H9 (cell line): ENCODE measurements around the gene C16orf89. TPM values are rescaled to one million over a fixed set of nuclear protein-coding genes. Genes with fewer than 3 reads are reported as not detected.

Source experiments
- DNase-seq: peaks from one replicate; pipeline ENCODE4 v3.0.0-alpha.2; 2017
- H2AFZ ChIP-seq: one replicate; pipeline ENCODE4 v1.6.1; 2013; ENCODE audit warnings: mild to moderate bottlenecking, low read length, control low read depth, moderate library complexity
- H2AK5ac ChIP-seq: 2 replicates; pipeline ENCODE4 v1.6.1; 2013; ENCODE audit warnings: low read length, control low read depth, mixed read lengths; ENCODE audit not compliant: insufficient read length
- H2BK120ac ChIP-seq: one replicate; pipeline ENCODE4 v1.6.1; 2013; ENCODE audit warnings: low read depth, mild to moderate bottlenecking, low read length, control low read depth, inconsistent platforms; ENCODE audit not compliant: poor library complexity, severe bottlenecking
- H2BK12ac ChIP-seq: 2 replicates; pipeline ENCODE4 v1.6.1; 2013; ENCODE audit warnings: low read length, control low read depth, mixed read lengths, low read depth; ENCODE audit not compliant: insufficient read length
- H2BK15ac ChIP-seq: 2 replicates; pipeline ENCODE4 v1.6.1; 2013; ENCODE audit warnings: low read depth, low read length, control low read depth
- H2BK20ac ChIP-seq: one replicate; pipeline ENCODE4 v1.6.1; 2013; ENCODE audit warnings: low read depth, mild to moderate bottlenecking, low read length, control low read depth, inconsistent platforms; ENCODE audit not compliant: poor library complexity, severe bottlenecking
- H2BK5ac ChIP-seq: 2 replicates; pipeline ENCODE4 v1.6.1; 2013; ENCODE audit warnings: low read length, control low read depth, mixed read lengths; ENCODE audit not compliant: insufficient read length
- H3K14ac ChIP-seq: 2 replicates; pipeline ENCODE4 v1.6.1; 2013; ENCODE audit warnings: low read length, control low read depth; ENCODE audit not compliant: insufficient read depth
- H3K18ac ChIP-seq: 2 replicates; pipeline ENCODE4 v1.6.1; 2013; ENCODE audit warnings: low read depth, mild to moderate bottlenecking, mixed read lengths, low read length, control low read depth; ENCODE audit not compliant: insufficient read length
- H3K23ac ChIP-seq: 2 replicates; pipeline ENCODE4 v1.6.1; 2013; ENCODE audit warnings: low read length, control low read depth, mixed read lengths, low read depth; ENCODE audit not compliant: insufficient read length
- H3K23me2 ChIP-seq: 2 replicates; pipeline ENCODE4 v1.6.1; 2013; ENCODE audit warnings: low read depth, mild to moderate bottlenecking, mixed read lengths, low read length, control low read depth; ENCODE audit not compliant: insufficient read length, poor library complexity, severe bottlenecking
- H3K27ac ChIP-seq: 2 replicates; pipeline ENCODE4 v1.5.1; 2013; ENCODE audit warnings: low read length, control low read depth, mixed read lengths, low read depth; ENCODE audit not compliant: insufficient read length
- H3K27me3 ChIP-seq: 2 replicates; pipeline ENCODE4 v1.6.1; 2013; ENCODE audit warnings: low read length, control low read depth, inconsistent platforms; ENCODE audit not compliant: insufficient read depth
- H3K4ac ChIP-seq: 2 replicates; pipeline ENCODE4 v1.6.1; 2013; ENCODE audit warnings: low read depth, mild to moderate bottlenecking, control low read depth, inconsistent platforms, low read length, moderate library complexity
- H3K4me1 ChIP-seq: 2 replicates; pipeline ENCODE4 v1.6.1; 2013; ENCODE audit warnings: low read length, control low read depth, inconsistent platforms; ENCODE audit not compliant: insufficient read depth
- H3K4me2 ChIP-seq: 2 replicates; pipeline ENCODE4 v1.6.1; 2013; ENCODE audit warnings: low read length, control low read depth, mixed read lengths; ENCODE audit not compliant: insufficient read length, insufficient read depth
- H3K56ac ChIP-seq: 2 replicates; pipeline ENCODE4 v1.6.1; 2013; ENCODE audit warnings: low read depth, mild to moderate bottlenecking, mixed read lengths, low read length, control low read depth; ENCODE audit not compliant: insufficient read length
- H3K79me1 ChIP-seq: 2 replicates; pipeline ENCODE4 v1.6.1; 2013; ENCODE audit warnings: low read depth, mild to moderate bottlenecking, moderate library complexity, low read length, control low read depth, inconsistent platforms; ENCODE audit not compliant: insufficient read depth, poor library complexity, severe bottlenecking
- H3K79me2 ChIP-seq: 2 replicates; pipeline ENCODE4 v1.6.1; 2013; ENCODE audit warnings: low read length, control low read depth, inconsistent platforms; ENCODE audit not compliant: insufficient read depth
- H3K9ac ChIP-seq: 2 replicates; pipeline ENCODE4 v1.6.1; 2013; ENCODE audit warnings: low read length, control low read depth, mixed read lengths; ENCODE audit not compliant: insufficient read length; ENCODE audit errors: extremely low read depth
- H3K9me3 ChIP-seq: one replicate; pipeline ENCODE4 v1.6.1; 2013; ENCODE audit warnings: low read depth, low read length, inconsistent platforms; ENCODE audit not compliant: control insufficient read depth
- H3T11ph ChIP-seq: one replicate; pipeline ENCODE4 v1.6.1; 2013; ENCODE audit warnings: mild to moderate bottlenecking, low read length, control low read depth, inconsistent platforms
- H4K20me1 ChIP-seq: one replicate; pipeline ENCODE4 v1.6.1; 2013; ENCODE audit not compliant: control insufficient read depth, insufficient read length, insufficient read depth
- H4K5ac ChIP-seq: 2 replicates; pipeline ENCODE4 v1.6.1; 2013; ENCODE audit warnings: low read depth, mild to moderate bottlenecking, mixed read lengths, low read length, control low read depth; ENCODE audit not compliant: insufficient read length
- H4K8ac ChIP-seq: replicated peaks from 2 replicates; pipeline ENCODE4 v1.6.1; 2013; ENCODE audit warnings: low read length, control low read depth, mixed read lengths, low read depth; ENCODE audit not compliant: insufficient read length
- H4K91ac ChIP-seq: 2 replicates; pipeline ENCODE4 v1.6.1; 2013; ENCODE audit warnings: low read depth, mild to moderate bottlenecking, moderate library complexity, mixed read lengths, low read length, control low read depth; ENCODE audit not compliant: insufficient read length
- H3K27ac Mint-ChIP-seq, 3 experiments: 2 replicates in 2 of 3; 3 replicates in 1 of 3; pipeline ENCODE4 v1.8.0; 2020 to 2021; ENCODE audit warnings: mixed read lengths in 3 of 3, mild to moderate bottlenecking in 1 of 3, moderate library complexity in 1 of 3
- H3K27me3 Mint-ChIP-seq: 2 replicates; pipeline ENCODE4 v1.8.0; 2021; ENCODE audit warnings: low read depth, mild to moderate bottlenecking, moderate library complexity, mixed read lengths
- H3K36me3 Mint-ChIP-seq, 3 experiments: 2 replicates in 2 of 3; 3 replicates in 1 of 3; pipeline ENCODE4 v1.8.0; 2020 to 2021; ENCODE audit warnings: low read depth in 3 of 3, mixed read lengths in 3 of 3; ENCODE audit not compliant: insufficient read depth in 1 of 3
- H3K4me1 Mint-ChIP-seq, 2 experiments: 2 replicates each; pipeline ENCODE4 v1.8.0; 2020; ENCODE audit warnings: mixed read lengths in 2 of 2
- H3K4me3 Mint-ChIP-seq, 2 experiments: 2 replicates in 1 of 2; 3 replicates in 1 of 2; pipeline ENCODE4 v1.8.0; 2020 to 2021; ENCODE audit warnings: mild to moderate bottlenecking in 2 of 2, mixed read lengths in 2 of 2, moderate library complexity in 1 of 2
- H3K9me3 Mint-ChIP-seq, 2 experiments: 2 replicates in 1 of 2; 3 replicates in 1 of 2; pipeline ENCODE4 v1.8.0; 2020; ENCODE audit warnings: mild to moderate bottlenecking in 2 of 2, mixed read lengths in 2 of 2, moderate library complexity in 1 of 2
- WGBS: extraction: QIAGEN DNeasy Blood & Tissue Kit; methylation state at CpG from one replicate; pipeline ENCODE4 v1.1.7; 2013; ENCODE audit warnings: missing lambda C conversion rate, low lambda C conversion rate, mixed read lengths; ENCODE audit not compliant: insufficient read length; ENCODE audit errors: extremely low coverage; 5-methylcytosine and 5-hydroxymethylcytosine counted together
- total RNA-seq: library from RNA; stranded (reverse); gene quantifications from 2 replicates; pipeline ENCODE4 v1.2.1, GENCODE V29; 2021
- TF ChIP-seq, protein P1 (sequence below): fragments of 200-600 bp; sonication (generic); conservative IDR thresholded peaks from 3 replicates; pipeline ENCODE4 v1.8.0; 2021; ENCODE audit warnings: antibody characterized with exemption, mild to moderate bottlenecking

The C16orf89 gene
- total RNA-seq, 1 experiment from 2014 or later: 2.5 TPM

GRCh38 chr16:5044011-5044540 lies 21.7 kb downstream of the C16orf89 start:
- Histone ChIP-seq H3K14ac (no peak overlapping the region; the same call in 1 of the 2 replicates), H2BK12ac (no peak overlapping the region), H4K91ac (no peak overlapping the region), H3K23me2 (no peaks in the 10 kb centered on the region), H3K4me1 (no peaks in the 10 kb centered on the region), H2AK5ac (no peak overlapping the region), H3K4ac (no peak overlapping the region), H2BK5ac (no peak overlapping the region), H4K20me1 (no peaks in the 10 kb centered on the region), H3K79me2 (no peaks in the 10 kb centered on the region), H2BK15ac (no peak overlapping the region; the same call in 1 of the 2 replicates), H2AFZ (no peak overlapping the region), H3K27ac (no peak overlapping the region), H4K5ac (no peak overlapping the region), H3K23ac (no peak overlapping the region), H3K27me3 (no peaks in the 10 kb centered on the region), H2BK20ac (no peak overlapping the region), H3T11ph (no peak overlapping the region), H3K4me2 (no peak overlapping the region), H4K8ac (no peak overlapping the region), H3K56ac (no peak overlapping the region), H2BK120ac (no peak overlapping the region), H3K79me1 (no peaks in the 10 kb centered on the region), H3K18ac (no peak overlapping the region), H3K9ac (no peak overlapping the region), H3K9me3 (no peaks in the 10 kb centered on the region)
- H3K27ac Mint-ChIP-seq: no peak overlapping the region
- DNase-seq: no peak
- no peaks in the 10 kb centered on the region for H3K9me3 Mint-ChIP-seq
- no CpG with 5 or more reads among the region's 8 CpGs for WGBS
- H3K4me1 Mint-ChIP-seq: peaks cover 4 to 9% of the 10 kb centered on the region in 2 experiments; a peak in 3 of 4 replicates
- no peak overlapping the region for H3K4me3 Mint-ChIP-seq
- TF ChIP-seq, protein P1, sequence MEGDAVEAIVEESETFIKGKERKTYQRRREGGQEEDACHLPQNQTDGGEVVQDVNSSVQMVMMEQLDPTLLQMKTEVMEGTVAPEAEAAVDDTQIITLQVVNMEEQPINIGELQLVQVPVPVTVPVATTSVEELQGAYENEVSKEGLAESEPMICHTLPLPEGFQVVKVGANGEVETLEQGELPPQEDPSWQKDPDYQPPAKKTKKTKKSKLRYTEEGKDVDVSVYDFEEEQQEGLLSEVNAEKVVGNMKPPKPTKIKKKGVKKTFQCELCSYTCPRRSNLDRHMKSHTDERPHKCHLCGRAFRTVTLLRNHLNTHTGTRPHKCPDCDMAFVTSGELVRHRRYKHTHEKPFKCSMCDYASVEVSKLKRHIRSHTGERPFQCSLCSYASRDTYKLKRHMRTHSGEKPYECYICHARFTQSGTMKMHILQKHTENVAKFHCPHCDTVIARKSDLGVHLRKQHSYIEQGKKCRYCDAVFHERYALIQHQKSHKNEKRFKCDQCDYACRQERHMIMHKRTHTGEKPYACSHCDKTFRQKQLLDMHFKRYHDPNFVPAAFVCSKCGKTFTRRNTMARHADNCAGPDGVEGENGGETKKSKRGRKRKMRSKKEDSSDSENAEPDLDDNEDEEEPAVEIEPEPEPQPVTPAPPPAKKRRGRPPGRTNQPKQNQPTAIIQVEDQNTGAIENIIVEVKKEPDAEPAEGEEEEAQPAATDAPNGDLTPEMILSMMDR: no peak
- H3K36me3 Mint-ChIP-seq: no peaks in the 10 kb centered on the region
- H3K27me3 Mint-ChIP-seq: peaks cover 6% of the 10 kb centered on the region
